Measurements from ENCODE around the gene EDIL3.
"Not testable (repeated sequence)": the region's sequence is repeated elsewhere in the genome, so short reads cannot be mapped to it uniquely, and the experiment has no call there.

Gene EDIL3

GRCh38 chr5:84197538-84197937 is 187.1 kb downstream of the EDIL3 start:
- in situ Hi-C loops (cut with MboI; ENCODE audit: low sequenced_read_pairs), result no loop called here

- in situ Hi-C loops (cut with MboI; ENCODE audit: low sequenced_read_pairs), result no loop called here
These were observed 193.4 kb downstream of the EDIL3 start for GRCh38 chr5:84191281-84191680.

DNA sequence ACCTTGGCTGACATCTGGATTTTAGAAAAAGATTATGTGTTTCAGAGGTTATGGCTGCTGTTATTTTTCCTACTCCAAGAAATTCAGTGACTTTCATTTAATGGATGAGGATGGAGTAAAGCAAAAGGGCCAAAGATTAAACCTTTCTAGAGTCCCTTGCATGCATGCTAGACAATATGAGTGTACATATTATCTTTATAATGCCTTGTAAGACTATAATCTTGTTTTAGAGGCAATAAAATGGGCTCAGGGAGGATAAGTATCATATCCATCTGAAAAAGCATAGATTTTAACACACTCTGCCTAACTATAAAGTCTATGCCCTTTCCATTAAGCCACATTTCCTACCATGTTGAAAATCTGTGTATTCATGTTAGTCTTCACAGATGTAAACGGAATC is 199.8 kb downstream of the EDIL3 start:
- in situ Hi-C loops (cut with MboI; ENCODE audit: low sequenced_read_pairs), result no loop called here

- in situ Hi-C loops (cut with MboI; ENCODE audit: low sequenced_read_pairs), result no loop called here
These were observed 203.6 kb downstream of the EDIL3 start for GRCh38 chr5:84181093-84181492.

DNA sequence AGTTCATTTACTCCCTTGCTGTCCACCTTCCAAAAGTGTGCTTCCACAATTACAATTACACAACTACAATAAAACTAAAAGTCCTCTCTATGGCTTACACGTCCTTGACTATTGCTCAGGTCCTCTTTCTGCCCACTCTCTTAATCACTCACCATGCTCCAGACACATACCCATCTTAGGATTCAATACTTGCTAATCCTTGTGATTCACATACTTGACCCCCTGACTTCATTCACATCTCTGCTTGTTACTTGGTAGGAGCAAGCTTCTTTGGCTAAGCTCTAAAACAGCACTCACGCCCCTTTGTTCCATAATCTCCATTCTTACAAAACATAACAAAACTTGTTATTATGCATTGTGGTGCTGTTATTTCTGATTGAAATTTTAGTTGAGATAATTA is 215.8 kb downstream of the EDIL3 start:
- in situ Hi-C loops (cut with MboI; ENCODE audit: low sequenced_read_pairs), result no loop called here

- in situ Hi-C loops (cut with MboI; ENCODE audit: low sequenced_read_pairs), result no loop called here
These were observed 221.0 kb downstream of the EDIL3 start for GRCh38 chr5:84163671-84164070.

GRCh38 chr5:84162695-84163094 is 222.0 kb downstream of the EDIL3 start:
- in situ Hi-C loops (cut with MboI; ENCODE audit: low sequenced_read_pairs), result no loop called here

DNA sequence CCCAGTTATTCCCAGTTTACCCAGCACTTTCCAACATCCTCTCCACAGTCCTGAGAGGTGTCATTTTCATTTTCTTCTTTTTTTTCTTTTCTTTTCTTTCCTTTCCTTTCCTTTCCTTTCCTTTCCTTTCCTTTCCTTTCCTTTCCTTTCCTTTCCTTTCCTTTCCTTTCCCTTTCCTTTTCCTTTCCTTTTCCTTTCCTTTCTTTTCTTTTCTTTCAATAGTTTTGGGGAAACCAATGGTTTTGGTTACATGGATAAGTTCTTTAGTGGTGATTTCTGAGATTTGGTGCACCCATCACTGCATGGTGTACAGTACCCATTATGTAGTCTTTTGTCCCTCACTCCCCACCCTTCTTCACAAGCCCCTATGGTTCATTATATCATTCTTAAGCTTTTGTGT is 224.0 kb downstream of the EDIL3 start:
- in situ Hi-C loops (cut with MboI; ENCODE audit: low sequenced_read_pairs), result not testable (repeated sequence)

DNA sequence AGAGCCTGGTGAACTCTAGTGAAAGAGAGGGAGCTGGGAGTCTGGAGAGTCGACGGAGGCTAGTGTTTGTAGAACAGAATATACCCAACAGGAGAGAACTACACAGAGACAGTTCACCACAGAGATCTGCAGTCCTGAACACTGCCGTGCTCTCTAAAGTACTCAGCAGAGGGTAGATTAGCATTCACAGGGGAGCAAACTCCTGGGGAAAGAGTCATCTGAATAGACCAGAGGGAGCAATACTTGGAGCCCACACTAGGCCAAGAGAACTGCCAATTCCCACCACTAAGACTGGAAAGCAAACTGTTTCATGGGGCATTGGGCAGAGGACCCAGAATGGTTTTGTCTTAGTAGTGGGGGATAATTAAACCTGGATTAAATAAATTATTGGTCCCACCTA is 235.6 kb downstream of the EDIL3 start:
- in situ Hi-C loops (cut with MboI; ENCODE audit: low sequenced_read_pairs), result no loop called here

- in situ Hi-C loops (cut with MboI; ENCODE audit: low sequenced_read_pairs), result no loop called here
These were observed 236.0 kb downstream of the EDIL3 start for GRCh38 chr5:84148651-84149050.

DNA sequence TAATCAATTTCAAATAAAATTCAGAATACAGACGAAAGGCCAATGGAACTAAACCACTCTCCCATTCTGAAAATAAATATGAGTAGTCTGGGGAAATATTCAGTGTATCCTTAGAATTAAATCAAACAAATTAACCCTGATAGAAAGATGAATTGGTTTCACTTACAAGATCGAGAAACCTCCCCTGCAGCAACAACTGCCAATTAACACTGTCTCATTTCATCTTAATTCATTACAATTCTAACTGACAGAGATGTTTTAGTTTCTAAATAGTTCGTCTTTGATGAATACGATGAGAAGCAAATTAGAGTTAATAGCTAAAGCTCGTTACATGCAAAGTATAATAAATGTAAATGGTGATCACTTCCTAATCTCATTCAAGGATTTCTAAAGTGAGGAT is 247.1 kb downstream of the EDIL3 start:
- in situ Hi-C loops (cut with MboI; ENCODE audit: low sequenced_read_pairs), result no loop called here

DNA sequence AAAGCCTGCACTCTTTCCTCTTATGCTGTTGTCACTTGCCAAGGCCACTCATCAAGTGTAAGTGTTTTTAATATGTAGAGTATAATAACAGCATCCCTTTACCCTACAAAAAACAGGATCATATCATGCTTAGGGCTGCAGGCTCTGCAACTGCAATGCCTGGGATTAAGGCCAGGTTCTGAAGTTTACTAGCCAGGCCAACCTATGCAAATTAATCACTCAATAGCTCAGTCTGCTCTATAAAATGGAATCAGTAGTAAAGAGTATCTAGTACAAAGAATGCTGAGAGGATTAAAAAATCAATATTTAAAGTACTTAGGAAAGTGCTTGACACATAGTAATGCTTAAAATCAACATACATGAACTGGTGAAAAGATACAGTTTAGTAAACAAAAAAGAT is 253.3 kb downstream of the EDIL3 start:
- in situ Hi-C loops (cut with MboI; ENCODE audit: low sequenced_read_pairs), result no loop called here

DNA sequence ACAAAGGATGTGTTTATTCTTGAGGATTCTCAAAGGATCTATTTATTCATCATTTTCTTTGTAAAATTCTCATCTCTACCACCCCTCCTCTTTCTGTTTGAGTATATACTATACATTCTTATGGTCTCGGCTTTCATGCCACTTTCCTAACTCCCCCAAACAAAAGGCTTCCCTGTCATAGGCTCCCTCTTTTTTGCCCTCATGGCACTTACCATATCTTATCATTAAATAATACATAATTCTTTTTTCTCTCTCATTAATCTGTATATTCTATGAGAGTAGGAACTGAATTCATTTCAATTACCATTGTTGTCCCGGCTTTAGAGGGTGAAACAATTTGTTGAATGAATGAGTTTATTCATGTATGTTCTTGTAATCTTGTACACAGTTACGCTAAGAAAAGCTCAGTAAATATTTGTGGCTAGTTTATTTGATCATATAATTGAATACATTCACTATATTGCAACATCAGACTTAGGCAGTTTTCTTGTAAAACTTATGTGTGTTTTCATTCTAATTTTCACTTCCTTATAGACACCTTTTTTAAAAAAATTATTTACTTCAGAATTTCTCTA is 254.6 kb downstream of the EDIL3 start:
- in situ Hi-C loops (cut with MboI; ENCODE audit: low sequenced_read_pairs), result no loop called here

DNA sequence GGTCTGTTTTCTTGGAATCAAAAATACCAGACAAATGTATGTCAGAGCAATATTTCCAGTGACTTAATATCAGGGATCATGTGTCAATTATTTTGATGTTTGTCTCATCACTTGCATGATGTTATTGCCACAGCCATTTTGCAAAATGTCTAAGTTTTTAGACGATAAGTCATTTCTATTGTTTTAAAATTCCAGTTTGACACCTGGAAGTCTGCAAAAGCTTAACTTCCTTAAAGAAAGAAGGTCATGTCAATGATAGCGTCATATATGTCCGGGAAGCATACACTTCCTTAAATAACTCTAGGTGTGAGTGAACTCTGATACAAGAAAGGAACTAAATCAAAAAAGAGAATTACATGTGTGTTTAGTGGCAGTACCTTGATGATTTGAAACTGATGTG is 259.5 kb downstream of the EDIL3 start:
- in situ Hi-C loops (cut with MboI; ENCODE audit: low sequenced_read_pairs), result no loop called here

- in situ Hi-C loops (cut with MboI; ENCODE audit: low sequenced_read_pairs), result no loop called here
These were observed 265.4 kb downstream of the EDIL3 start for GRCh38 chr5:84119252-84119651.

DNA sequence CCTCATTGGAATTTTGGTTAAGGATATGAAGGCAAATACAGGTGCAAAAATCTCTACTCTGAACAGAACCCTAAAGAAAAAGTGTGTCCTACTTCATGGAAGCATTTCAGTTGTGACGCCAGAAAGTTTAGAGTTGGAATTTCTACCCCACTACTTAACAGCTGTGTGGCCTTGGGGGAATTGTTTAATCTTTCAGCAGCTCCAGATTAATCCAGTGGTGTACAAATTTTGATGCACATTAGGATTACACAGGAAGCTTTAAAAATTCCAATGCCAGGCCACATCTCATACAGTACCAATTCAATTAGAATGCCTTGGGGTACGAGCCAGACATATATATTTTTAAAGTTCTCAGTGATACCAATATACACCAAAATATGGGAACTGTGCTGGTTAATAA is 266.1 kb downstream of the EDIL3 start:
- in situ Hi-C loops (cut with MboI; ENCODE audit: low sequenced_read_pairs), result no loop called here

GRCh38 chr5:84115727-84116126 is 269.0 kb downstream of the EDIL3 start:
- in situ Hi-C loops (cut with MboI; ENCODE audit: low sequenced_read_pairs), result no loop called here

DNA sequence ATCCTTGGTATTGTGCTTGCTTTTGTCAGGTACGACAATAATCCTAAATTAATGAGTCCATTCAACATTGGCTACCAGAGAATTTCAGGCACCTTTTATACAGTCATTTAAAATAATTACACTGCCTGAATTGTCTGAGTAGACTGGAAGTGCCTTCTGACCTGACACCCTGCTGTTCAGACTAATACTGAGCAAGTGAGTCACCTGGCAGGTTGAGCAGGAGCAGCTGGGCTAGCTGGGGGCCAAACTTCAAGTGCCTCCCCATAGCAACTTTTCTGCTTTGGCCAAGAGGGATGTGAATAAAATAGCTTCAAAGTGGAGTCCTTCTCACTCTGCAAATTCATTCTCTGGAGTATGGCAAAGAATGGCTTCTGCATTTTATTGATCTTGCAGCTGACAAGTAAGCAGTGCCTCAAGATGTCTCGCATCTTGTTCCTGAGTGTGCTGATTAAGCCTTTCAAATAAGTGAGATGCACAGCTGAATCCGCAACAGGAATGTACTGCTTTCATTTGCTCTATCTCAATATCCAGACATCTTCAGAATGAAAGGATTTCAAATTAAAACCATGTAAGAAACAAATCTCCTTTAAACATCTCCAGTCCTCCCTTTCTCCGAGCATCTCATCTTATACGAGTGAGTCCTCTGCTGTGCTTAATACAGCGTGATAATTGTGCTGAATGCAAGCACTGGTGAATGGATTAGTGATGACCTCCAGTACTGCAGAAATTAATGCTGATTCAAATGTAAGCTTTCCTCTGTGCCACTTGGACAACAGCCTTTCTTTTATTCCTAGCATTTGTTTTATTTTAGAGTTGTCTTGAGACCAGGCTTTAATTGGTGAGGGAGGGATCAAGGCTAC is 271.2 kb downstream of the EDIL3 start:
- in situ Hi-C loops (cut with MboI; ENCODE audit: low sequenced_read_pairs), result no loop called here

DNA sequence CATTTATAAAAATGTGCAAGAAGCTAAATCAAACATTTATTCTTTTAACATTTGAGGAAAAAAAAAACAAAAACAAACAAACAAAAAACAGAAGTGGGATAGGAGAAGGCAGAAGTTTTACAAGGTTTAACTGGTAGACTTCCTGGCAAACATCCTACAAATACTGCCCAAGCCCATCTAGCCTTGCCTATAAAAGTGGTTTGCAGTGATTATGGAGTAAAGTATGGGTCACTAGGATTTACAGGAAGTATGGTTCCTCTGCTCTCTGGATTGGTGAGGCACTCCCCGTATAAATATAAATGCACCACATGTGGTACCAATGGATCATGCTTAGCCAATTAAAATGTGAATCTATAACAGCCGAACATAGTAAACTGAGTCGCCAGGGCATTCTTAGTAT is 291.9 kb downstream of the EDIL3 start:
- in situ Hi-C loops (cut with MboI; ENCODE audit: low sequenced_read_pairs), result no loop called here

DNA sequence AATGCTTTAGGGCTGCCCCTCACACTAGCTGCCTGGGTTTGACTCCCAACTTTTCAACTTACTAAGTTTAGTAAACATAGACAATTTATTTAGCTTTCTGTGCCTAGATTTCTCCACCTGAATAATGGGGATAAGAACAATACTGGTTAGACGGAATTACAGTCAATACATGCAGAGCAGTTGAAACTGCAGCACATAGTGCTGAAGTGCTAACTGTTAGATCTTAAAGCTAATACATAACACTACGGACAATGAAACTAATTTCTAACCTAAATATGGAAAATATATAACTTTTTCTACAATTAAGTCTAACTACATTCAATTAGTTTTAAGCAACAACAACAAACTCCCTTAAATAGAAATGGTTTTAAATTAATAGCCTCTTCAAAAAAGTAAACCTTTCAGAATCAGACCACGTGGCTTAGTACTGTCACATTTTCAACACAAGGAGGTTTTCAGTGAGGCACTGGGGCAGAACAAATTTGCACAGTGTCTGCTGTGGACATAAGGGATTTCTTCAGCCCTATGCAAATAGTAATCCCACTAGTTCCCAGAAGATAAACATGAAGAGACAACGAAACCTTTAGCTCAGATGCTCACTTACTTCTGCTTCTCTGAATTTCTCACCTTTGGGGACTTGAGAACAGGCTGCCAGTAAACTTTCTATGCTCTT is 293.4 kb downstream of the EDIL3 start:
- in situ Hi-C loops (cut with MboI; ENCODE audit: low sequenced_read_pairs), result no loop called here

- in situ Hi-C loops (cut with MboI; ENCODE audit: low sequenced_read_pairs), result no loop called here
These were observed 295.7 kb downstream of the EDIL3 start for GRCh38 chr5:84088996-84089395.

GRCh38 chr5:84086511-84086910 is 298.2 kb downstream of the EDIL3 start:
- in situ Hi-C loops (cut with MboI; ENCODE audit: low sequenced_read_pairs), result no loop called here

Data from HL-60/S4 treated with phorbol 12-myristate 13-acetate at 8.2 ng/mL for 4 days and 3 days (cell line).